Cortex of kidney (tissue), 1 donor: ENCODE results near the gene HSD17B2.

ENCODE experiments used
- DNase-seq: peaks from one replicate; lab custom pipeline; 2025; lab: John Stamatoyannopoulos, UW

Gene HSD17B2

DNA sequence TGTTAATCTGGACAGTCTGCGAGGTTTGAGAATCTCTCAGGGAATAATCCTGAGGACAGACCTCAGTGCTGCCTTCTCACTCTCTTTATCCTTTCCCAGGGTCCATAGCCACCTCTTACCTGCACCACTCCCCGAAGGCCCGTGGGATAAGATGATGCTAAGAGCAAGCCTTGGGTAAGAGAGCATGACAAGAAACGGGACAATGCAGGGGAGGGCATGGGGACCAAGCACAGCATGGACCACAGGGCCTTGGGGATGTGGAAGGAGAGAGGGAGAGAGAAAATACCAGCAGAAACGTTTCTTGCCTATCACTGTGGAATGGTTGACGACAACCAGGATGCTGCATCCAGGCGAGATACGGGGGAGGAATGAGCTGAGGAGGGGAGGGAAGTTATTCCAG, 15.5 kb upstream of the HSD17B2 start:
- DNase-seq, result no peak

DNA sequence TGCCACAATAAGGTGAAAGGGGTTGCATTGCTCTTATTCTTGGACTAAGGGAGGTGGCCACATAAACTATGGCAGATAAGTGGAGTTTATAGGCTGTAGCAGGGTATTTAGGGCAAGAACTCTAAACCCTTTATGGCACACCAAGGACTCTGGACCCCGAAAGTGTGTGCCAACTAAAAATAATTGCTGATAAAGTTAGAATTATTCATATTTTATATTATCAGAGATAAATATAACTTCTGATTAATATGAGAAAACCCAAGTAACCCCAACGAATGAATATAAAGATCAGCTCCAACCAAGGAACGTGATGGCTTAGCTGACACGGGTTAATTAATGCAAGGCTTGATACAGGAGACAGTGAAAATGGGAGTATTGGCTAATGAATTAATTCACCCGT, 15.0 kb upstream of the HSD17B2 start:
- no peak for DNase-seq

GRCh38 chr16:82023206-82023605, 11.8 kb upstream of the HSD17B2 start:
- DNase-seq, result no peak

DNA sequence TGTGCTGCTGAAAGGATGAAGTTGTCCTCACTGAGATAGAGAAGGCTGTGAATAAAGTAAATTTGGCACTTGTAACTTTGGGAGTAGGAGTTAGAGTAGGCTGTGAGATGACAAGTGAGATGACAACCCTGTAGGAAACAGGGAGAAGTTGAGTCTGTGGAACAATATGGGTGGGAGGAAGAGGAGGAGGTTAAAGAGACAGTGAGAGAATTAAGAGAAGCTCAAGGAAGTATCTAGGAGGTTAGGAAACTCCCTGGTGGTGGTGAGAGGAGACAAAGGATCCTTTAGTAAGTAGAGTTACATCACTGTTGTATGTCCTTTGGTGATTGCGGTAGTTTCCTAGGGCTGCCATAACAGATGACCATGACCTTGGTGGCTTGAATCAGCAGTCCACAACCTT, 10.7 kb upstream of the HSD17B2 start:
- no peak for DNase-seq

DNA sequence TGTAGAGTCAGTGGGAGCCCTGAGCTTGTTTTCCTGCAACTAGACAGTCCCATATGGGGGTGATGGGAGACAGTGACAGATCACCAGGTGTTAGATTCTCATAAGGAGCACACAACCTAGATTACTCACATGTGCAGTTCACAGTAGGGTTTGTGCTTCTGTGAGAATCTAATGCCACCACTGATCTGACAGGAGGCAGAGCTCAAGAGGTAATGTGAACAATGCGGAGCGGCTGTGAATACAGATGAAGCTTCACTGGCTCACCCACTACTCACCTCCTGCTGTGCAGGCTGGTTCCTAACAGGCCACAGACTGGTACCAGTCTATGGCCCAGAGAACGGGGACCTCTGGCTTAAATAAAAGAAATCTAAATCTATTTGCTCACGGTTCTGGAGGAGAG, 10.2 kb upstream of the HSD17B2 start:
- DNase-seq, result no peak

DNA sequence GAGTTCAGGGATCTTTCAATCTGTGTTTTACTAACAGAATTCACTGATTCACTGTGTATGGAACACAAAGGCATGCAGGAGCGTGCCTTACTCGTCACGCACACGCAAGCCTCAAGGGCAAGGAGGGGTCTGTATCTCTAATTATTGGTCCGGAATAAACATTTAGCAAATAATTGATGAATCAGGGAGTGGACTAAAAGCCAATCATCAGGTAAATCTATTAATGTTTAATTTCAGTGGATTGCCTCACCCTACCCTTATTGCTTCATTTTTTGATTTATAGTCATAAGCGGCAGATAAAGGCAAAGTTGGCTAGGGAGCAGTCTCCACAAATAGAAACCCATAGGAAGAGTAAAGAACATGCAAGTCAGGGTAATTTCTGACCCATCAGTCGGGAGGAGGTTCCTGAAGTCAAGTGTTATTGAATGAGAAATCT, 7.4 kb upstream of the HSD17B2 start:
- no peak for DNase-seq

GRCh38 chr16:82031116-82032084, 3.7 kb upstream of the HSD17B2 start:
- no peak for DNase-seq

DNA sequence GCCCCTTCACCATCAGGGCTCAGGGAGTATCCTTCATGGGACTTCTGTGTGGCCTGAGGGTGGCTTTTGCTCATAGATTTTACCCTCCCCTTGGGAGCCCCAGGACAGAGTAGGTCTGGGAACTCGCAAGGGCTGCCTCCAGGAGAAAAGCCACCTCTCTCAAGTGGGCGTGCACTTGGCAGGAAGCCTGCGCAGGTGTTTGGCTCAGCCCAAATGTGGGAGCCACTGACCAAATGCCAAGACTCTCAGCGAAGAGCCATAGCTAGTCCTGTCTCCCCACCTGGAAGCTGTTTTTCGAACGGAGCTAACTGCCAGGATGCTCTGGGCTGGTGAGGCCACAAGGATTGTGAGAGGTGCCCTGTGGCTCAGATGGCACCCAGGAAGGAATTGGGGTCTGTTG, 2.0 kb upstream of the HSD17B2 start:
- no peak for DNase-seq

GRCh38 chr16:82033683-82034300, 1.3 kb upstream of the HSD17B2 start:
- no peak for DNase-seq

DNA sequence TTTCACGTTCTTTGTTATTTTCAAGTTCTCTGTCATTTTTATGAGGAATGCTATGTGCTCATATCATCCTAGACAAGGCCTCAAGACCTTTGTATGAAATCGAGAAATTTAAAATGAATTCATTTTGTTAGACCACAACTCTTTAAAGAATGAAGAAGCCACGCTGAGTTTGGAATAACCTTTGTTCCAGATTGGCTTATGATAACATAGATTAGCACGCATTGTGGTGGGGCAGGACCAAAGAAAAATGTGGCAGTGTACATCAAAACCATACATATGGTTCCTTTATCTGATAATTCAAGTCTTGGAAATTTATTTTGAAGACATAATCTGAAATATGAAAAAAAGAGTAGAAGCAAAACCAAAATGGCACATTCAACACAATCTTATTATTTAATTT, 2.2 kb downstream of the HSD17B2 start:
- no peak for DNase-seq

- DNase-seq, result no peak
Measured at GRCh38 chr16:82037666-82038065, 2.6 kb downstream of the HSD17B2 start.

- DNase-seq, result no peak
Measured at GRCh38 chr16:82040296-82040695, 5.2 kb downstream of the HSD17B2 start.

- DNase-seq, result no peak
Measured at GRCh38 chr16:82041542-82041941, 6.5 kb downstream of the HSD17B2 start.

DNA sequence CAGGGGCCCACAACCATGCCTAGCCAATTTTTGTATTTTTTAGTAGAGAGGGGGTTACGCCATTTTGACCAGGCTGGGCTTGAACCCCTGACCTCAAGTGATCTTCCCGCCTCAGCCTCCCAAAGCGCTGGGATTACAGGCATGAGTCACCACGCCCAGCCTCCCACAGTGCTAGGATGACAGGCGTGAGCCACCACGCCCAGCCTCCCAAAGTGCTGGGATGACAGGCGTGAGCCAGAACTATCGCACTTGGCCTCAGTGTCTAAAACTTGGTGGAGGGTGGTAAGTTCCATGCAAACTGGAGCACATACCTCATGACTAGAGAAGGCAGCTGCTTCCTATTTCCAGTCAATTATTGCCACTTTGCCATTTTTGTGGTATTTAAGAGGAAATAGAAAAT, 7.1 kb downstream of the HSD17B2 start:
- DNase-seq, result no peak

- DNase-seq, result no peak
Measured at GRCh38 chr16:82042846-82043245, 7.8 kb downstream of the HSD17B2 start.

- DNase-seq, result no peak
Measured at GRCh38 chr16:82043680-82044584, 8.9 kb downstream of the HSD17B2 start.

DNA sequence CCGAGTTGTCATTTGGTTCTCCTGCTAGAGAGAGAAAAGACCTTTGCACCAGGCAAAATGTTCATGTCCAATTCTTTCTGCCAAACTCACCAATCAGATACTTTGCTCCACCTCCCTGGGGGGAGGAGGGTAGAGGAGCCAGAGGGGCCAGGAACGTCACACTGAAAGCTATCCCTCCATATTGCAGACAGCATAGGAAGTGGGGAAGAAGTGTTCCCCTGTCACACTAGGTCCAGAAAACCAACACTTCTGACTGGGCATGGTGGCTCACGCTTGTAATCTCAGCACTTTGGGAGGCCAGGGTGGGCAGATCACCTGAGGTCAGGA, 9.5 kb downstream of the HSD17B2 start:
- DNase-seq, result no peak

DNA sequence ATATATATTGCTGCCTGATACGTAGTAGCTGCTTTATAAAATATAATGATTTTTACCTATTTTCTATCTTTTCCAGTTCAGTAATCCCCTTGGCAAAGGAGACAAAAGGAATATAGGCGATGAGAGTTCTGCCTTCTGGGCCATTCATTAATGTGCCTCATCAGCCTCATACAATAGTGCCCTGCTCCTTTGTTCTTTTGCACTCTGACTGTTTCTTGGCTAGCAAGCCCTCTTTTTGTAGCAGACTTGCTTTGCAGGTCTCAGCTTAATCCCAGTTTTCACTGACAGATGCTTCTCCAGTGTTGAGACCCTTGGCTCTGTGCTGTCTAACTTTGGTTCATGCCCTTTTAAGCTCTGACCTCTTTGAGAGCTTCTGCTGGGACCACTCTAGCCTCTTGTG, 10.4 kb downstream of the HSD17B2 start:
- DNase-seq, result no peak

DNA sequence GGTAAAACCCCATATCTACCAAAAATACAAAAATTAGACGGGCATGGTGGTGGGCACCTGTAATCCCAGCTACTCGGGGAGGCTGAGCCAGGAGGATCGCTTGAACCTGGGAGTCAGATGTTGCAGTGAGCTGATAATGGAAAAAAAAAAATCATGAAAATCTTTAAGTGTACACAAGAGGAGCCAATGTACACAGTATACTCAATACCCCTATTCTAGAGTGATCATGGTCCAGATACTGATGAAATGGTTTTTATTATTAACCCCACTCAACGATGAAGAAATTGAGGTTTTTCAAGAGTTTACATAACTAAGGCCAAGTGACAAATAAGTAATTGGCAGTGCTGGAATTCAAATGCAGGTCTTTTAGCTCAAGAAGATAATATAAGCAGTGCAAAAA, 11.5 kb downstream of the HSD17B2 start:
- no peak for DNase-seq

GRCh38 chr16:82046941-82047340, 11.9 kb downstream of the HSD17B2 start:
- no peak for DNase-seq

DNA sequence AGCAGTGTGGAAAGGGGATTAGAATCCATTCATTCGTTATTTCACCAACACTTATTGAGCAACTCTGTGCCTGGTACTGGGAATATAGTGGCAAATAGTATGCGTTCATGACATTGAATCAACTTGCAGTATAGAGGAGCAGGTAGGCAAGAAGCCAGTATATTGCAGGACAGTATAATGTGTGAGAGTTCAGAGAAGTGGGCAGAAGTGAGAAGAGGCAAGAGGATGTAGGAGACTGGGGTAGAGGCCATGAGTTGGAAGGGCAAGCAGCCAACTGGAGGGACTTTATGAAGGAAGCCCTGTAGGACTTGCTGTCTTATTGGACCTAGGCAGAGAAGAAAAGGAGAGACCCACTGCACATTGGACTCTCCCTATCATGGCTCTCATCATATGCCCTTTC, 12.3 kb downstream of the HSD17B2 start:
- no peak for DNase-seq

GRCh38 chr16:82047787-82048186, 12.7 kb downstream of the HSD17B2 start:
- DNase-seq, result no peak

DNA sequence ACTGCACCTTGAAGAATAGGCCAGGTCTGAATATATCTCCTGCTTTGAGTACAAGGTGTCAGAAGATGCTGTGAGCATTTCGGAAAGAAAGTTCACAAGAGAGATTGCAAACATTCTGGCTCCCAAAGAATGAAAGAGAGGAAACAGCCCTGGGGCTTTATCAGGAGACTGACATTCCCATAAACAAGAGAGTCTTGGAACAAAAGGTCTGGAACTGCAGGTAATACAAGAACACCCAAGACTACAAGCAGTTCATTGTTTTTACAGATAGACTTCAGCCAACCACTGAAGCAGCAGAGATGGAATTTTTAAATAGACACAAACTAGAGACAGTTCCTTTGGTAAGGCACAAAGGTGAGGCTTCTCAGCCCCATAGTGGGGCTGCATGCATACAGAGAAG, 14.4 kb downstream of the HSD17B2 start:
- no peak for DNase-seq
